Ovary (tissue), 3 donors: ENCODE measurements around the gene GNG7.

Experiments
- CTCF ChIP-seq, 3 donors: fragments of 450-650 bp in 2 of 3; fragments of 200-600 bp in 1 of 3; IDR thresholded peaks; one replicate each; pipeline versions ENCODE4 v1.5.1 to v1.8.0; 2016 to 2022; ENCODE audit warnings: antibody characterized with exemption in 3 of 3, mild to moderate bottlenecking in 1 of 3
- POLR2A ChIP-seq: fragments of 450-650 bp; IDR thresholded peaks from one replicate; pipeline ENCODE4 v1.6.1; 2017; ENCODE audit warnings: antibody characterized with exemption, mild to moderate bottlenecking, moderate library complexity
- donor health status: DM: no; HTN: no; CAD: no.

- TF ChIP-seq CTCF (IDR thresholded peaks at IDR 0.05) (no peak), POLR2A (no peak)
Observed at GRCh38 chr19:2542341-2543069, 160.0 kb downstream of the GNG7 start.
